CD14-positive monocyte (primary cell): ENCODE data around the gene ZNF280D. TPM values are rescaled to one million over a fixed set of nuclear protein-coding genes. Genes with fewer than 3 reads are reported as not detected.

Experiments used
- DNase-seq, 3 donors: peaks; one replicate each; pipeline ENCODE4 v3.0.0-alpha.2; 2011 to 2022
- H2AFZ ChIP-seq: 2 replicates; pipeline ENCODE4 v1.6.0; 2012; ENCODE audit warnings: mild to moderate bottlenecking, low read depth, low read length, inconsistent platforms; ENCODE audit not compliant: insufficient read depth, poor library complexity, severe bottlenecking
- H3K27ac ChIP-seq, 2 donors: 1 replicate in 1 of 2; 2 replicates in 1 of 2; pipeline ENCODE4 v1.5.1; 2012 to 2013; ENCODE audit warnings: low read length in 2 of 2, control low read depth in 1 of 2, inconsistent platforms in 1 of 2, low read depth in 1 of 2, mild to moderate bottlenecking in 1 of 2
- H3K27me3 ChIP-seq, 2 donors: one replicate each; pipeline versions ENCODE4 v1.6.0 to v1.6.1; 2011 to 2013; ENCODE audit warnings: low read length in 2 of 2; ENCODE audit not compliant: control insufficient read depth in 2 of 2, insufficient read depth in 2 of 2
- H3K36me3 ChIP-seq, 2 donors: replicated peaks in 1 of 2; 1 replicate in 1 of 2; 2 replicates in 1 of 2; pipeline versions ENCODE4 v1.5.1 to v1.6.1; 2012 to 2013; ENCODE audit warnings: low read length in 2 of 2, control low read depth in 1 of 2, inconsistent platforms in 1 of 2, mild to moderate bottlenecking in 1 of 2; ENCODE audit not compliant: insufficient read depth in 2 of 2, control insufficient read depth in 1 of 2
- H3K4me1 ChIP-seq, 2 donors: 1 replicate in 1 of 2; 2 replicates in 1 of 2; pipeline versions ENCODE4 v1.5.1 to v1.6.1; 2012 to 2013; ENCODE audit warnings: low read length in 2 of 2, control low read depth in 1 of 2, inconsistent platforms in 1 of 2, mild to moderate bottlenecking in 1 of 2, moderate library complexity in 1 of 2; ENCODE audit not compliant: insufficient read depth in 2 of 2, control insufficient read depth in 1 of 2
- H3K4me2 ChIP-seq: replicated peaks from 2 replicates; pipeline ENCODE3; 2012; ENCODE audit warnings: low read length, moderate library complexity, mild to moderate bottlenecking; ENCODE audit not compliant: poor library complexity, severe bottlenecking; ENCODE audit errors: extremely low read depth
- H3K4me3 ChIP-seq, 3 experiments: fragments of 200-600 bp in 1 of 3; sonication (generic) in 1 of 3; replicated peaks in 1 of 3; 1 replicate in 2 of 3; 2 replicates in 1 of 3; pipeline ENCODE4 v1.5.1; 2011 to 2013; ENCODE audit warnings: low read length in 3 of 3, mild to moderate bottlenecking in 3 of 3, control low read depth in 2 of 3, low read depth in 2 of 3, inconsistent platforms in 1 of 3, moderate library complexity in 1 of 3
- H3K79me2 ChIP-seq: 2 replicates; pipeline ENCODE4 v1.6.0; 2012; ENCODE audit warnings: mild to moderate bottlenecking, control low read depth, inconsistent platforms, low read length, moderate library complexity; ENCODE audit not compliant: insufficient read depth
- H3K9ac ChIP-seq: 2 replicates; pipeline ENCODE4 v1.6.0; 2017; ENCODE audit warnings: low read length, mild to moderate bottlenecking; ENCODE audit not compliant: insufficient read depth, poor library complexity, severe bottlenecking
- H3K9me3 ChIP-seq, 2 donors: replicated peaks in 1 of 2; 1 replicate in 1 of 2; 2 replicates in 1 of 2; pipeline versions ENCODE4 v1.5.1 to v1.6.1; 2012 to 2013; ENCODE audit warnings: low read length in 2 of 2, control low read depth in 1 of 2; ENCODE audit not compliant: control insufficient read depth in 1 of 2, insufficient read depth in 1 of 2
- H4K20me1 ChIP-seq: 2 replicates; pipeline ENCODE4 v1.6.0; 2012; ENCODE audit warnings: mild to moderate bottlenecking, low read length, control low read depth, moderate library complexity; ENCODE audit not compliant: insufficient read depth
- H3K27ac Mint-ChIP-seq, 7 donors: one replicate each; pipeline ENCODE4 v1.8.0; 2020; ENCODE audit warnings: mild to moderate bottlenecking in 7 of 7, mixed read lengths in 7 of 7, moderate library complexity in 6 of 7, inconsistent platforms in 2 of 7
- H3K27me3 Mint-ChIP-seq, 3 donors: one replicate each; pipeline ENCODE4 v1.8.0; 2021 to 2022; ENCODE audit warnings: low read depth in 3 of 3, mild to moderate bottlenecking in 3 of 3, mixed read lengths in 3 of 3, moderate library complexity in 3 of 3, inconsistent platforms in 1 of 3
- H3K36me3 Mint-ChIP-seq, 2 donors: one replicate each; pipeline ENCODE4 v1.8.0; 2020; ENCODE audit warnings: mixed read lengths in 2 of 2, inconsistent platforms in 1 of 2, mild to moderate bottlenecking in 1 of 2
- H3K4me1 Mint-ChIP-seq: one replicate; pipeline ENCODE4 v1.8.0; 2020; ENCODE audit warnings: mild to moderate bottlenecking, mixed read lengths
- H3K4me3 Mint-ChIP-seq, 2 donors: one replicate each; pipeline ENCODE4 v1.8.0; 2020; ENCODE audit warnings: mild to moderate bottlenecking in 2 of 2, mixed read lengths in 2 of 2, moderate library complexity in 1 of 2
- H3K9me3 Mint-ChIP-seq, 7 donors: one replicate each; pipeline ENCODE4 v1.8.0; 2020 to 2022; ENCODE audit warnings: mixed read lengths in 7 of 7, mild to moderate bottlenecking in 6 of 7, moderate library complexity in 6 of 7, inconsistent platforms in 2 of 7
- CTCF ChIP-seq: fragments of 200-600 bp; IDR thresholded peaks from one replicate; pipeline ENCODE4 v1.8.0; 2022; ENCODE audit warnings: antibody characterized with exemption, mild to moderate bottlenecking
- WGBS: methylation state at CpG from one replicate; pipeline ENCODE4 v1.1.5; 2013; ENCODE audit warnings: missing lambda C conversion rate; ENCODE audit not compliant: insufficient coverage; 5-methylcytosine and 5-hydroxymethylcytosine counted together
- intact Hi-C, 2 donors: fragments of 100-400 bp; cut with micrococcal nuclease; formaldehyde crosslinking; loops; one replicate each; pipeline versions ENCODE4 v1.15.0 to v1.15.1; 2023
- polyA plus RNA-seq, 3 donors: library from polyadenylated mRNA; depleted of rRNA in 1 of 3; unstranded in 2 of 3; stranded (reverse) in 1 of 3; fragments of 300-500 nt in 2 of 3; fragments of >200 nt in 1 of 3; fragmentation: Illumina TruSeq in 2 of 3; gene quantifications; 1 replicate in 2 of 3; 2 replicates in 1 of 3; pipeline ENCODE4 v1.2.3, GENCODE V29; 2012 to 2021

Gene ZNF280D
- polyA plus RNA-seq, 3 donors: 5.1 to 14.2 (median 8.0) TPM

DNA sequence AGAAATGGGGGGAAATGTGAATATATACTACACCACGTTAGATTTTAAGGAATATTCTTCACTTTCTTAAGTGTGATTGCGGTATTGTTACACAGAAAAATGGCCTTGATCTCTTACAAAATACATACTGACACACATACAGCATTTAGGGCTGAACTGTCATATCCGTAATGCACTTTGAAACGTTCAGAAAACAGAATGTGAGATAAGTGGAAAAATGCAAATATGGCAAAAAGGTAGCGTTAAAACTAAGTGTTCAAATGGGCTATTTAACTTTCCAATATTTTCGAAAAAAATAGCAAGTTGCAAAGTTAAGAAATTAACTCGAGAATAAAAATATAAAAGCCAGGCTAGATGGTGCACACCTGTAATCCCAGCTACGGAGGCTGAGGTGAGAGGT, 1.8 kb downstream of the ZNF280D start:
- Histone ChIP-seq H3K9ac (no peak overlapping the region), H3K79me2 (peaks cover 62% of the 10 kb centered on the region), H2AFZ (no peak overlapping the region), H3K36me3 (no peaks in the 10 kb centered on the region), H3K4me2 (peak overlapping the region; percentile 94), H3K4me1 (peaks cover 29 to 52% of the 10 kb centered on the region in 2 donors), H4K20me1 (peaks cover 33% of the 10 kb centered on the region), H3K27ac (no peak overlapping the region), H3K27me3 (no peaks in the 10 kb centered on the region), H3K4me3 (peak overlapping the region in 1 of 3 experiments; percentile 86), H3K9me3 (no peaks in the 10 kb centered on the region)
- no peak for TF ChIP-seq CTCF
- H3K27me3 Mint-ChIP-seq: peaks cover 0 to 1% (median 0%) of the 10 kb centered on the region in 3 donors
- no peak overlapping the region for H3K4me3 Mint-ChIP-seq
- peaks cover 5 to 17% of the 10 kb centered on the region in 2 donors for H3K36me3 Mint-ChIP-seq
- intact Hi-C loops: no loop called here
- peaks cover 48% of the 10 kb centered on the region for H3K4me1 Mint-ChIP-seq
- no peak for DNase-seq
- H3K9me3 Mint-ChIP-seq: peaks cover 0 to 5% (median 0%) of the 10 kb centered on the region in 7 donors
- H3K27ac Mint-ChIP-seq: peak overlapping the region in 2 of 7 donors; percentile 20 to 65
- 100% methylated on average over 3 of the region's 8 CpGs for WGBS

- peaks cover 82% of the 10 kb centered on the region for H3K79me2 ChIP-seq
- peaks cover 3 to 6% of the 10 kb centered on the region in 2 donors for H3K36me3 ChIP-seq
- H3K27me3 ChIP-seq: no peaks in the 10 kb centered on the region
- TF ChIP-seq CTCF: no peak
- no peaks in the 10 kb centered on the region for H3K9me3 ChIP-seq
- no peak overlapping the region for H2AFZ ChIP-seq
- H3K4me2 ChIP-seq: no peak overlapping the region
- intact Hi-C loops: no loop called here
- Mint-ChIP-seq H3K27ac (no peak overlapping the region), H3K27me3 (peaks cover 0 to 1% (median 0%) of the 10 kb centered on the region in 3 donors), H3K36me3 (peaks cover 8 to 19% of the 10 kb centered on the region in 2 donors), H3K4me3 (peak overlapping the region in 1 of 2 donors; percentile 51), H3K4me1 (peaks cover 49% of the 10 kb centered on the region), H3K9me3 (peaks cover 0 to 2% (median 0%) of the 10 kb centered on the region in 7 donors)
- no peak overlapping the region for H3K4me3 ChIP-seq
- no peak for DNase-seq
- WGBS: no CpG with 5 or more reads among the region's 2 CpGs
- H3K4me1 ChIP-seq: peaks cover 29 to 52% of the 10 kb centered on the region in 2 donors
- no peak overlapping the region for H3K27ac ChIP-seq
- H3K9ac ChIP-seq: no peak overlapping the region
- H4K20me1 ChIP-seq: peaks cover 39% of the 10 kb centered on the region
These were observed 3.7 kb downstream of the ZNF280D start for GRCh38 chr15:56729561-56729960.
